IPS-15b (cell line): Measurements from ENCODE around the gene PIK3IP1.

ENCODE experiments used
- H3K27me3 ChIP-seq: one replicate; pipeline ENCODE4 v1.6.1; 2013; ENCODE audit warnings: low read length; ENCODE audit not compliant: control insufficient read depth, insufficient read depth
- H3K36me3 ChIP-seq: one replicate; pipeline ENCODE4 v1.6.1; 2013; ENCODE audit warnings: low read length; ENCODE audit not compliant: control insufficient read depth, insufficient read depth
- H3K4me1 ChIP-seq: one replicate; pipeline ENCODE4 v1.6.1; 2013; ENCODE audit warnings: mild to moderate bottlenecking, low read length; ENCODE audit not compliant: control insufficient read depth, insufficient read depth
- H3K4me3 ChIP-seq: one replicate; pipeline ENCODE4 v1.5.1; 2013; ENCODE audit warnings: low read depth, low read length
- H3K9ac ChIP-seq: one replicate; pipeline ENCODE4 v1.6.1; 2013; ENCODE audit warnings: low read depth, mild to moderate bottlenecking, low read length
- H3K9me3 ChIP-seq: one replicate; pipeline ENCODE4 v1.6.1; 2013; ENCODE audit warnings: mild to moderate bottlenecking, low read length; ENCODE audit not compliant: control insufficient read depth, insufficient read depth

PIK3IP1 gene, protein sequence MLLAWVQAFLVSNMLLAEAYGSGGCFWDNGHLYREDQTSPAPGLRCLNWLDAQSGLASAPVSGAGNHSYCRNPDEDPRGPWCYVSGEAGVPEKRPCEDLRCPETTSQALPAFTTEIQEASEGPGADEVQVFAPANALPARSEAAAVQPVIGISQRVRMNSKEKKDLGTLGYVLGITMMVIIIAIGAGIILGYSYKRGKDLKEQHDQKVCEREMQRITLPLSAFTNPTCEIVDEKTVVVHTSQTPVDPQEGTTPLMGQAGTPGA

DNA sequence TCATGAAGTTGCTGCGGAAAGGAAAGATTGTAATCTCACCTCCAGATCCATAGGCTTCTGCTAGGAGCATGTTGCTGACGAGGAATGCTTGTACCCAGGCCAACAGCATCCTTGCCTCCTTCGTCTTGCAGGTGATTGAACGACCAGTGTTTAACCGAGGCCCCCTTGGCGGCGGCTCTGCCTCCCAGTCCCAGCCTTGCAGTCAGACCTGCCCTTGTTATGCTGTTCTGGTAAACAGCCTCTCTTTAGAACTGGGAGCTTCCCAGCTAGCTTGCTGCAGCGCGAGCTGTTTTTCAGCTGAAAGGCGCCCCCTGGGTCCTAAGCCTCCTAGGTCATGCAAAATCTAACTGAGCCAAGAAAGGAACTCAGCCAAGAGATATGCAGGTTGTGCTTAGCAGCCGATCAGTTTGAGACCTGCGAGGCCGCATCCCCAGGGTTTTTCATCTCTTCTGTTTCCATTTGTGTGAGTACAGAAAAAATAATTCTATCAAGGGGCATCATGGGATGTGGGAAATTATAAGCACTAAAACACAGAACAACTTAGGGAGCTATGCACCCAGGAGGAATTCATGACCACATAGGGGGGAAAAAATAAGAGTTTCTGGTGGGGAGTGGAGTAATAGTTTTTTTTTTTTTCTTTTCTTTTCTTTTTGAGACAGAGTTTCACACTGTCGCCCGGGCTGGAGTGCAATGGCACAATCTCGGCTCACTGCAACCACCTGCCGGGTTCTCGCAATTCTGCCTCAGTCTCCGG lies at the start of gene PIK3IP1:
Gene PIK3IP1 (minus strand): TSS at position 253 of the 754 bp plus-strand sequence. CDS start 144 bp downstream, at position 109.
- Histone ChIP-seq H3K27me3 (peaks cover 27% of the 10 kb centered on the region), H3K4me3 (peak within 1 kb of the TSS; percentile 67), H3K4me1 (peaks cover 5% of the 10 kb centered on the region), H3K9ac (peak within 1 kb of the TSS; percentile 14), H3K36me3 (no peaks in the 10 kb centered on the region), H3K9me3 (no peaks in the 10 kb centered on the region)

DNA sequence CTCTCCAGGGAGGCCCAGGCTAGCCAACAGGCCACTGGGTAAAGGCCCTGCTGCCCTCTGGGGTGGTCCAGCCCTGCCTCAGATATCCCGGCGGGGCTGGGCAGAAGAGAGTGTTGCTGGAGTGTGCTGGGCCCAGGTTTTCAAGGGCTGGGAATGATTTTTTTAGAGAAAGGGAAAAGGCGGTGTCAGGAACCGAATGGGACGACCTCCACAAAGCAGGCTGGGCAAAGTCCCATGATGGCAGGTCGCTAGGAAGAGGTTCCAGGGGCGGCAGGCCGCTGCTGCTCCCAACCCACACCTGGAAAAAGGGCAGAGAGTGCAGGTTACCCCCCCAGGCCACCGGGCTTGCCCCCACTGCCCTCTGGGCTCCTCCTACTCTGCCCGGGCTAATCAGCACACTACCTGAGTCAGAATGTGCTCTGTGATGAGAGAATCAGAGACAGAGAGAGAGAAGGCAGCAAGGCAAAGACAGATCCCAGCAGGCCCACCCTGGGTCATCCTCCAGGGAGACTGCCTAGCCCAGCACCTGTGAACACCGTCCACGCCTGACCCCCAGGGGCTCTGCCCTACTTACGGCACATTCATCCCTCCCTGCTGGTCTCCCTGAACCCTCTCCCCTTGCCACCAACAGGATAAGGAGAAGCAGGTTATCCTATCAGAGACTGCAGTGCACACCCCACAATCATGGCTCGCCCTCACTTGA lies 49.2 kb upstream of the PIK3IP1 start:
- Histone ChIP-seq H3K9me3 (no peaks in the 10 kb centered on the region), H3K4me1 (peaks cover 14% of the 10 kb centered on the region), H3K36me3 (peaks cover 22% of the 10 kb centered on the region), H3K27me3 (no peaks in the 10 kb centered on the region), H3K4me3 (no peak overlapping the region), H3K9ac (peak overlapping the region; percentile 12)

DNA sequence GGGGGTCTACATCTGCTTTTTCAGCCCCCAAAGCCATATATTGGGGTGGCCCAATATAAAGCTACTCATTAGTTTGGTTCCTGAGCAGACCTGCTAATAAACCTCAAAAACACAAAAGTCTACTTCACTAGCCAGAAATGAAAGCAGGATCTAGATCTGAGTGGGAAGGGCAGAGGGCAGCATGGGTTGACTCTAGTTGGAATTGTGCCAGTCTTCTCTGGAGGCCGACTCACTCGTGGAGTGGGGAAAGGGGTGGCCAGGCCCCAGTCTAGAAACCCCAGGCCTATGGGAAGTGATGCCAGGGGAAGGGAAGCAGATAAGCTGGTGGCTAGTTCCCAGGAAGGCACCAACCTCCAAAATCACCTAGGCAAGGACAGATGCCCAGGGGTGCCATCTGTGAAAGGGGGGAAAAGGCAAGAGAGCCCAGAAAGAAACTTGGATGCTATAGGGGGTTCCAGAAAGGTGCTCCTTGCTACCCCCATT lies 48.5 kb upstream of the PIK3IP1 start:
- H3K36me3 ChIP-seq = peaks cover 22% of the 10 kb centered on the region
- no peaks in the 10 kb centered on the region for H3K27me3 ChIP-seq
- H3K9ac ChIP-seq = no peak overlapping the region
- no peaks in the 10 kb centered on the region for H3K9me3 ChIP-seq
- H3K4me1 ChIP-seq = peaks cover 14% of the 10 kb centered on the region
- H3K4me3 ChIP-seq = no peak overlapping the region

DNA sequence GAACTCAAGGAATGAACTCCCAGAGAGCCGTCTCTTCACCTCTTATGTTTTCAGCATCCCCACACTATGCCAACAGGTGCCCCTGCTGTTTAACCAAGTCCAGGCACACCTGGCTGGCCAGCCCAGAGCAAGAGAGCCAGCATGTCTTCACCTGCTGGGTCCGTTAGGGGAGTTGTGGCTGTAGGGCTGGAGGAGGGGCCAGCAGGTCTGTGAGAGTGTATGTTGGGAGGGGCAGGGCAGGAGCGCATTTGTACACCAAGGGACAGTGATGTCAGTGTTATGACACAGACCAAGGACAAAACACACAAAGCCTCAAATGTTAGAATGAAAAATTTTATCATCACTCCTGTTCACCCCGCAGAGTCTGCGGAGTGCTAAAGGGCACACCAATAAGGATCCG lies 48.1 kb upstream of the PIK3IP1 start:
- H3K4me3 ChIP-seq = no peak overlapping the region
- peaks cover 14% of the 10 kb centered on the region for H3K4me1 ChIP-seq
- no peaks in the 10 kb centered on the region for H3K9me3 ChIP-seq
- H3K9ac ChIP-seq = no peak overlapping the region
- H3K36me3 ChIP-seq = peaks cover 24% of the 10 kb centered on the region
- H3K27me3 ChIP-seq = no peaks in the 10 kb centered on the region

DNA sequence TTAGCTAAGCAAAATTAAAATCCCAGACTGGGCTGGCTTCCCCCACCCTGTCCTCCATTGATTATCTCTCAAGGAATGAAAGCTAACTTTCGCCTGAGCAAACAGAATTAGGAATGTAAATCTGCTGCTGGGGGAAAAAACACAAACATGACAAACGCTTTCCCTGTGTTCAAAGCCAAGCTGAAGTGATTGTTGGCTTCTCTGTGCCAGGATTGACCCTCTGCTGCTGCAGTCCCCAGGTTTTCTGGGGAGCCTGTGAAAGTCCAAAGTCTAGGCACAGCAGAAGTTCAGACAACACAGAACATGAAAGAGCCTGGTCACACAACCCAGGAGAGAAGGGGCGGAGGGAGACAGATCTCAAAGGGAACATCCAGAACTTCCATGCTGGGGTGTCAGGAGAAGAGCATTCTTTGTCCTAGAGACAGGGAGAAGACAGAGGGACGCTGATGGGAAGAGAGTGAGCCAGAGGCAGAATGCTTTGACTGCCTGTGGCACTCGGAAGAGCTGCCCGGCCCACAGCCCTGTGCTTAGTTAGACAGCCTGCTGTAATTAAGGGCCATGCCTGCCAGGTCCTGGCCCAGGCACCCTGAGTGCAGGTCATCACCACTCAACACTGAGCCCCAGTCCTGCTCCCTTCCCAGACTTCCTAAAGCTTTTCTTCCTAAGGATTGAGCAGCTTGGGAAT lies 47.0 kb upstream of the PIK3IP1 start:
- H3K4me1 ChIP-seq = peaks cover 11% of the 10 kb centered on the region
- no peak overlapping the region for H3K4me3 ChIP-seq
- peaks cover 34% of the 10 kb centered on the region for H3K36me3 ChIP-seq
- no peaks in the 10 kb centered on the region for H3K27me3 ChIP-seq
- H3K9ac ChIP-seq = no peak overlapping the region
- no peaks in the 10 kb centered on the region for H3K9me3 ChIP-seq

DNA sequence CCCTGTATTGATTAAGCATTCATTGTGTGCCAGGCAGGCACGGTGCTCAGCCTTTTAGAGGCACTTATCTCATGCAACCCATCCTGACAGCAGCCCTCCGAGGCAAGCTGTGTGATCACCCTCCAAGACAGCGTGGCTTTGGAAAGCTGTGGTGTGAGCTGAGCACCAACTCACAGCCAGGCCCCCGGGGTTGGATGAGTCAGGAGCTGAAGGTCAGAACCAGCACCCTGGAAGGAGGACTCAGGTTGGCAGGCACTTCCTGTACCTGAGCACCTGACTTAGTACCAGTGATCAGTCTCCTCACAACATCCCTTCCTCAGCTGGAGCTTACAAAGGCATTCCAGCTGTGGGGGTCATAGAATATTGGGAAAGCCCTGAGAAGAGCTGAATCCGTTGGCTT lies 44.9 kb upstream of the PIK3IP1 start:
- H3K4me1 ChIP-seq = peaks cover 2% of the 10 kb centered on the region
- H3K9ac ChIP-seq = no peak overlapping the region
- peaks cover 37% of the 10 kb centered on the region for H3K36me3 ChIP-seq

DNA sequence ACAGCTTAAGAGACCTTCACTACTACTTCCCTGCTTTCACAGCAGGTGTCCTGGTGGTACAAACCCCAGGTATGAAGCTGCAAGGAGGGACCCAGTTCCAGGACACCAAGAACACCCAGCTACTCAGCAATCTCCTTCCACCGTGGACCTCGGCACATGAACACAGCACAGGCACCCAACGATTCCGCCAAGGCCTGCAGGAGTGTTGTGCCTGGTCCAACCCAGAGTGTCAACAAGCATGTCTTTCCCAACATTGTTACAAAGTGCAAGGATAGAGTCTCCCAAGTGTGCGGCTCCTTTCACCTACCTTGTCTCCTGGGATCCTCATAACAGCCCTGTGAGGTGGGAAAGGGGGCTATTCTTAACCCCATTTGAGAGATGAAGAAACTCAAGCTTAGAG lies 42.0 kb upstream of the PIK3IP1 start:
- Histone ChIP-seq H3K9me3 (no peaks in the 10 kb centered on the region), H3K27me3 (no peaks in the 10 kb centered on the region), H3K4me3 (no peak overlapping the region), H3K4me1 (no peaks in the 10 kb centered on the region), H3K36me3 (peaks cover 28% of the 10 kb centered on the region), H3K9ac (no peak overlapping the region)

More for the DNA sequence above, 44.9 kb upstream of the PIK3IP1 start:
- no peak overlapping the region for H3K4me3 ChIP-seq
- H3K9me3 ChIP-seq = no peaks in the 10 kb centered on the region
- no peaks in the 10 kb centered on the region for H3K27me3 ChIP-seq

DNA sequence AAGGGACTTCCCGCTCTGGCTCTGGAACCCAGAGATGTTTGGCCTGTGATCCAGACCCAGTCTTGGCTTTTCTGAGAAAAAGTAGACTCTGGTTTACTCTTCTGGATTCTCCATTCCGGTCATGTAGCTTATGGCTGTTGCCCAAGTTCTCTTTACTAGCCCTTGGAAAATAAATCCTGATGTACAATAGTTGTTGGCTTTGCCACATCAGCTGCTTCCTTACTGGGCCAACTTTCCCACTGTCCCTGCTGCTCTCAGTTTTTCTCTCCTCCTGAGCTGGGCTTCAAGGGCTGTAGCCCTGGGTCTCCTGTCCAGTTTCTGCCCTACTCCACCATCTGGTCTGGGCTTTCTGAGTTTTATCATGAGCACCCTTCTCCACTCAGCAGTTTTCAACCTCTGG lies 41.4 kb upstream of the PIK3IP1 start:
- Histone ChIP-seq H3K9ac (no peak overlapping the region), H3K4me1 (no peaks in the 10 kb centered on the region), H3K36me3 (peaks cover 31% of the 10 kb centered on the region), H3K27me3 (no peaks in the 10 kb centered on the region), H3K9me3 (no peaks in the 10 kb centered on the region), H3K4me3 (no peak overlapping the region)

DNA sequence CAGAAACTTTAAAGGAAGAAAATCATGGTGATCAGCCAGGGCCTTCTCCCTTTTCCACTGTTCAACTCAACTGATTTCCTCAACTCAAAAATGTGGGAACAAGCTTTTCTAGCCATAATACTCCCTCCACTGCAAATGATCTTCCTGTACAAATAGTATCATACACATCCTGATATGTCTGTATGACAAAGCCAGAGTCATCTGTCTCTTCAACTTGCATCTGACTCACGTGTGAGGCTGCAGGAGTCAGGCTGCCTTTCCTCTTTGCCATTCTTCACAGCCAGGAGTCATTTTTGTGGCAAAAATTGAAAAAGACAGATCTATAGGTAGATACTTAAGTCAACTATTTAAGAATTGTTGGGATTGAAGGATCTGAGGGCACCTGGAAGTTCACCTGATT lies 40.6 kb upstream of the PIK3IP1 start:
- H3K36me3 ChIP-seq = peaks cover 38% of the 10 kb centered on the region
- no peak overlapping the region for H3K9ac ChIP-seq
- no peaks in the 10 kb centered on the region for H3K27me3 ChIP-seq
- no peaks in the 10 kb centered on the region for H3K4me1 ChIP-seq
- no peaks in the 10 kb centered on the region for H3K9me3 ChIP-seq
- H3K4me3 ChIP-seq = no peak overlapping the region

DNA sequence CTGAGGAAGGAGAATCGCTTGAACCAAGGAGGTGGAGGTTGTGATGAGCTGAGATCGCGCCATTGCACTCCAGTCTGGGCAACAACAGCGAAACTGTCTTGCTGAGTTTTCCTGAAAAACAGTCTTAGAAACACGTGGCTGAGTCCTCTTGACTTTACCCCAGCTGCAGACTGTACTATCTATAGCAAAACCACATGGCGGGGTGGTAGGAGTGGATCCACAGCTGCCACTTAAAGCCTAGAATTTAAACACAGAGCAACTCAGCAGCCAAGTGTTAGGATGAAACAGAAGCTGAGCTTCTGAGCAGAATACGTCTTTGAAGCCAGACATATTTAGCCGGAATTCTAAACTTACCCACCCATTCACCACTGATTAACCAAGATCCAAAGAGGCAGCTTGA lies 39.7 kb upstream of the PIK3IP1 start:
- H3K4me3 ChIP-seq = no peak overlapping the region
- H3K4me1 ChIP-seq = no peaks in the 10 kb centered on the region
- H3K9ac ChIP-seq = no peak overlapping the region
- H3K36me3 ChIP-seq = peaks cover 46% of the 10 kb centered on the region
- no peaks in the 10 kb centered on the region for H3K27me3 ChIP-seq
- H3K9me3 ChIP-seq = no peaks in the 10 kb centered on the region

DNA sequence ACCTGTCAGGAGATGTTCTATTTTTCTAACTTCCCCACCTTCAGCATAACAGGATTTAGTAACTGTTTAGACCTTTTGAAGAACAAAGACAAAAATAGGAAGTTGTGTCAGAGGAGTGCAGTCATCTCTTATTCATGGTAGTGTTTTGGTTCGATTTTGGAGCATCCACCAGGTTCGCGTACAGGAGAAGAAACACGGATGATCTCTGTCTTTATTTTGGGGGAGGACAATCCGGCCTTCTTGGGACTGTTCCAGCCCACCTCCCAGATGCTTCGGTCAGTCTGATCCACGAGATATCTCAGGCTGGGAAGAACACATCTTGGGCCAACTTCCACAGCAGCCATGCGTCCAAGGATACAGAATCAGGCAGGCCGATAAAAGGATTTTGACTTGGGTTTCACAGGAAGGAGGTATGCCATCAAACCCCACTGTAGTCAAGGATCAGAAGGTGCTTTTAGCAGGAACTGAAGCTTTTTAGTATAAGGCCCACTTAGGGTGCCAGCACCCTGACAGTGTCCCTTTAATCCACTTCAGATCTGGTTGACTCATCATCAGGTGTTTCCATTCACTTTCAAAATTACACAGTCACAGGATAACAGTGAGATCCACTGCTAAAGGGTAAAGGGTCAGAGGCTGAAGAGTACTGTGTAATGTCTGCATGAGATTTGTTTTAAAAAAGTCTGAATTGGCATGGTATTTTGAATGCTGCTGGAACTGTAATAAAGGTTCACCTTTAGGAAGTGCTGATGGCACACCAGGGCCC lies 37.3 kb upstream of the PIK3IP1 start:
- no peaks in the 10 kb centered on the region for H3K9me3 ChIP-seq
- peaks cover 48% of the 10 kb centered on the region for H3K36me3 ChIP-seq
- H3K4me3 ChIP-seq = no peak overlapping the region
- no peaks in the 10 kb centered on the region for H3K27me3 ChIP-seq
- H3K4me1 ChIP-seq = no peaks in the 10 kb centered on the region
- no peak overlapping the region for H3K9ac ChIP-seq
